ENCODE data around the gene DRAM2.
"Not testable (repeated sequence)": the region's sequence is repeated elsewhere in the genome, so short reads cannot be mapped to it uniquely, and the experiment has no call there.

The DRAM2 gene

DNA sequence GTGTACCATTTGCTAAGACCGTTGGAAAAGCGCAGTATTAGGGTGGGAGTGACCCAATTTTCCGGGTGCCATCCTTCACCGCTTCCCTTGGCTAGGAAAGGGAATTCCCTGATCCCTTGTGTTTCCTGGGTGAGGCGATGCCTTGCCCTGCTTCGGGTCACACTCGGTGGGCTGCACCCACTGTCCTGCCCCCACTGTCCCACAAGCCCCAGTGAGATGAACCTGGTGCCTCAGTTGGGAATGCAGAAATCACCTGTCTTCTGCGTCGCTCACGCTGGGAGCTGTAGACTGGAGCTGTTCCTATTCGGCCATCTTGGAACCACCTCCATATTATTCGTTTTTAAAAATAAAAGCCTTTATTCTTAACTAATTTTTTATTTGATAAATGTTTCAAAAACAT lies 60.6 kb downstream of the DRAM2 start:
- DNase-seq (ENCODE audit: low spot score): not testable (repeated sequence)

- DNase-seq (ENCODE audit: low spot score): not testable (repeated sequence)
Observed at GRCh38 chr1:111077312-111077711, 62.6 kb downstream of the DRAM2 start.

Measured in HuH-7.5 (cell line).